ENCODE results near the gene ZNF862.

DNA sequence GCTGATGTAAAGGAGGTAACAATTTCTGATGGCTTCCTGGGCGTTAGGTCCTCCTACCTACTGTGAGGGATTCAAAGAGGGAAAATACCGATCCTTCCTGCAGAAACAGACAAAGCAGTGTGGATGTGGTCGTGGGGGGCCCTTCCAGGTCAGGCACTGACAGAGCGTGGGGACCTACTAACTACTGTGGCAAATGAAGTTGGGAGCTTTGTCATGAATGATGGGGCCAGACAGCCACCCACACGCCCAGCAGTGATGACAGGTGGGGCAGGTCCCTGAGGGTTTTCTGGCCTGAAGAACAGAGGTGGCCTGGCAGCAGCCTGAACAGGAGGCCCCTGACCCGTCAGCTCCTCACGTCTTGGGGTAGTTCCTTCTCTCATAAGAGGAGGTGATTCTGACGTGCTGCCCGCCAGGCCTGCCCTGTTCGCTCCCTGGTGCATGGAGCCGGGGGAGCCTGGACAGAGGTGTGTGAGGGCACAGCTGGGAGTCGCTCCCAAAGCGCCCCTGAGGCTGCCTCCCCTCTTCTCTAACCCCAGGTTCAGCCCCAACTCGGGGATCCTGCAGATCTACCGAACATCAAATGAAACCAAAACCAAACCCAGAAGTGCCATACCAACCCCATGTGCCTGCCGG lies 39.8 kb downstream of the ZNF862 start:
- TF ChIP-seq POLR2A (IDR thresholded peaks at IDR 0.05) (no peak), EP300 (IDR thresholded peaks at IDR 0.05) (no peak), POLR2AphosphoS5 (IDR thresholded peaks at IDR 0.05) (no peak)
- TF ChIP-seq, protein P1, sequence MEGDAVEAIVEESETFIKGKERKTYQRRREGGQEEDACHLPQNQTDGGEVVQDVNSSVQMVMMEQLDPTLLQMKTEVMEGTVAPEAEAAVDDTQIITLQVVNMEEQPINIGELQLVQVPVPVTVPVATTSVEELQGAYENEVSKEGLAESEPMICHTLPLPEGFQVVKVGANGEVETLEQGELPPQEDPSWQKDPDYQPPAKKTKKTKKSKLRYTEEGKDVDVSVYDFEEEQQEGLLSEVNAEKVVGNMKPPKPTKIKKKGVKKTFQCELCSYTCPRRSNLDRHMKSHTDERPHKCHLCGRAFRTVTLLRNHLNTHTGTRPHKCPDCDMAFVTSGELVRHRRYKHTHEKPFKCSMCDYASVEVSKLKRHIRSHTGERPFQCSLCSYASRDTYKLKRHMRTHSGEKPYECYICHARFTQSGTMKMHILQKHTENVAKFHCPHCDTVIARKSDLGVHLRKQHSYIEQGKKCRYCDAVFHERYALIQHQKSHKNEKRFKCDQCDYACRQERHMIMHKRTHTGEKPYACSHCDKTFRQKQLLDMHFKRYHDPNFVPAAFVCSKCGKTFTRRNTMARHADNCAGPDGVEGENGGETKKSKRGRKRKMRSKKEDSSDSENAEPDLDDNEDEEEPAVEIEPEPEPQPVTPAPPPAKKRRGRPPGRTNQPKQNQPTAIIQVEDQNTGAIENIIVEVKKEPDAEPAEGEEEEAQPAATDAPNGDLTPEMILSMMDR (IDR thresholded peaks at IDR 0.05), result no peak
